HCT116 (cell line): ENCODE measurements around the gene FNDC3A. TPM values are rescaled to one million over a fixed set of nuclear protein-coding genes. Genes with fewer than 3 reads are reported as not detected.

Experiments
- ATAC-seq: fragments of 200-7000 bp; cut with Tn5 transposase; 2 replicates; pipeline ENCODE4 v1.9.1; 2020; ENCODE audit warnings: mild to moderate bottlenecking, moderate library complexity
- BruUV-seq: library from RNA; stranded (reverse); fragments of 400-500 nt; replicated peaks from 2 replicates; lab custom pipeline; 2021; lab: Mats Ljungman, UMichigan
- CTCF ChIA-PET: fragments of 300-600 bp; sonication (Branson Sonifier 250); formaldehyde crosslinking; loops from one replicate; lab custom pipeline; 2021; ENCODE audit warnings: antibody characterized with exemption; lab: Charles Lee
- POLR2A ChIA-PET: fragments of 300-600, 350-600 bp; sonication (Branson Sonifier 250); formaldehyde crosslinking; loops from one replicate; lab custom pipeline; 2021; ENCODE audit warnings: antibody characterized with exemption; lab: Charles Lee
- RAD21 ChIA-PET, 2 experiments: fragments of 300-600 bp; sonication (Branson Sonifier 250); formaldehyde crosslinking; loops; one replicate each; lab custom pipeline; 2023; ENCODE audit warnings: low total read pairs in 2 of 2; ENCODE audit not compliant: uncharacterized antibody in 2 of 2, unreplicated experiment in 2 of 2, low non-redundant PET in 1 of 2; lab: Charles Lee
- DNase-seq: peaks from one replicate; pipeline ENCODE4 v3.0.0-alpha.2; 2010; ENCODE audit warnings: low read depth, low spot score
- H2AFZ ChIP-seq: fragments of 200-600 bp; shearing (Covaris generic), sonication (generic); 2 replicates; pipeline ENCODE4 v1.6.1; 2017; ENCODE audit warnings: low read depth, mixed run types, mixed read lengths, antibody characterized with exemption, low read length; ENCODE audit not compliant: poor library complexity, severe bottlenecking
- H3K27ac ChIP-seq: 2 replicates; pipeline ENCODE4 v1.5.1; 2012; ENCODE audit warnings: low read depth, low read length
- H3K27me3 ChIP-seq: fragments of 200-600 bp; sonication (generic); 2 replicates; pipeline ENCODE4 v1.6.1; 2016; ENCODE audit warnings: mixed run types, low read length, mixed read lengths; ENCODE audit not compliant: insufficient read depth
- H3K36me3 ChIP-seq, 2 experiments: fragments of 200-500 bp in 1 of 2; fragments of 200-600 bp in 1 of 2; sonication (Bioruptor generic) in 1 of 2; sonication (generic) in 1 of 2; 2 replicates each; pipeline versions ENCODE4 v1.5.1 to v1.6.1; 2014 to 2016; ENCODE audit warnings: low read length in 2 of 2, inconsistent platforms in 1 of 2, mixed read lengths in 1 of 2, mixed run types in 1 of 2; ENCODE audit not compliant: insufficient read depth in 2 of 2, control insufficient read depth in 1 of 2
- H3K4me1 ChIP-seq, 2 experiments: fragments of 200-600 bp in 1 of 2; sonication (generic) in 1 of 2; 2 replicates each; pipeline versions ENCODE4 v1.5.1 to v1.6.1; 2012 to 2017; ENCODE audit warnings: low read length in 2 of 2, inconsistent platforms in 1 of 2, mild to moderate bottlenecking in 1 of 2, mixed read lengths in 1 of 2, mixed run types in 1 of 2, moderate library complexity in 1 of 2; ENCODE audit not compliant: insufficient read depth in 2 of 2, control insufficient read depth in 1 of 2
- H3K4me2 ChIP-seq: fragments of 200-600 bp; sonication (generic); 2 replicates; pipeline ENCODE4 v1.6.1; 2017; ENCODE audit warnings: mixed run types, low read length, mixed read lengths
- H3K4me3 ChIP-seq, 2 experiments: fragments of 200-600 bp in 1 of 2; sonication (generic) in 1 of 2; replicated peaks in 1 of 2; 2 replicates each; pipeline ENCODE4 v1.5.1; 2011 to 2016; ENCODE audit warnings: low read length in 2 of 2, control low read depth in 1 of 2, low read depth in 1 of 2, mild to moderate bottlenecking in 1 of 2, mixed read lengths in 1 of 2, mixed run types in 1 of 2
- H3K79me2 ChIP-seq: fragments of 200-600 bp; sonication (generic); 2 replicates; pipeline ENCODE4 v1.6.1; 2017; ENCODE audit warnings: mild to moderate bottlenecking, mixed run types, low read length, moderate library complexity, mixed read lengths; ENCODE audit not compliant: insufficient read depth
- H3K9ac ChIP-seq: fragments of 200-600 bp; sonication (generic); 2 replicates; pipeline ENCODE4 v1.6.1; 2016; ENCODE audit warnings: low read length, mixed read lengths
- H3K9me2 ChIP-seq: fragments of 200-600 bp; sonication (generic), shearing (Covaris generic); 2 replicates; pipeline ENCODE4 v1.6.1; 2017; ENCODE audit warnings: mixed run types, mild to moderate bottlenecking, moderate library complexity; ENCODE audit not compliant: insufficient read depth
- H3K9me3 ChIP-seq, 2 experiments: fragments of 200-500 bp in 1 of 2; fragments of 200-600 bp in 1 of 2; sonication (Bioruptor generic) in 1 of 2; sonication (generic) in 1 of 2; 2 replicates each; pipeline ENCODE4 v1.6.1; 2014 to 2017; ENCODE audit warnings: low read length in 2 of 2, mixed read lengths in 2 of 2, inconsistent platforms in 1 of 2, low read depth in 1 of 2, mild to moderate bottlenecking in 1 of 2, mixed run types in 1 of 2, moderate library complexity in 1 of 2; ENCODE audit not compliant: control insufficient read depth in 1 of 2, insufficient read depth in 1 of 2
- H4K20me1 ChIP-seq: fragments of 200-600 bp; sonication (generic), shearing (Covaris generic); 2 replicates; pipeline ENCODE4 v1.6.1; 2017; ENCODE audit warnings: mixed run types, mild to moderate bottlenecking, moderate library complexity; ENCODE audit not compliant: insufficient read depth
- CEBPB ChIP-seq: IDR thresholded peaks from 2 replicates; pipeline ENCODE4 v1.6.1; 2012; ENCODE audit warnings: low read depth
- EZH2 ChIP-seq: fragments of 200-600 bp; sonication (generic); IDR thresholded peaks from 2 replicates; pipeline ENCODE4 v1.6.1; 2017; ENCODE audit warnings: antibody characterized with exemption, mixed run types
- POLR2AphosphoS5 ChIP-seq: IDR thresholded peaks from 2 replicates; pipeline ENCODE4 v1.6.1; 2011; ENCODE audit warnings: mild to moderate bottlenecking, low read depth, low read length, moderate library complexity
- RAD21 ChIP-seq: IDR thresholded peaks from 2 replicates; pipeline ENCODE4 v1.6.1; 2012; ENCODE audit warnings: low read depth, mild to moderate bottlenecking
- SIN3A ChIP-seq: IDR thresholded peaks from 2 replicates; pipeline ENCODE4 v1.6.1; 2012; ENCODE audit warnings: low read depth
- SP1 ChIP-seq: IDR thresholded peaks from 2 replicates; pipeline ENCODE4 v1.6.1; 2012; ENCODE audit warnings: low read depth
- intact Hi-C: fragments of 100-400 bp; cut with micrococcal nuclease; formaldehyde crosslinking; loops from 2 replicates; pipeline ENCODE4 v1.10.0; 2022
- total RNA-seq: library from RNA; stranded (reverse); gene quantifications from one replicate; pipeline ENCODE4 v1.2.1, GENCODE V29; 2021; ENCODE audit not compliant: unreplicated experiment
- TF ChIP-seq, protein P1 (sequence below), 3 experiments: fragments of 200-600 bp in 1 of 3; sonication (generic) in 1 of 3; IDR thresholded peaks in 2 of 3; conservative IDR thresholded peaks in 1 of 3; 2 replicates each; pipeline ENCODE4 v1.5.1; 2012 to 2017; ENCODE audit warnings: low read depth in 2 of 3, low read length in 2 of 3, antibody characterized with exemption in 1 of 3, borderline replicate concordance in 1 of 3, control low read depth in 1 of 3, mild to moderate bottlenecking in 1 of 3, mixed read lengths in 1 of 3, mixed run types in 1 of 3, moderate library complexity in 1 of 3; ENCODE audit not compliant: insufficient read depth in 1 of 3

FNDC3A gene
- total RNA-seq, 1 experiment from 2014 or later: 30.5 TPM

- intact Hi-C loops: no loop called here
- H3K9ac ChIP-seq: no peak overlapping the region
- POLR2A ChIA-PET: no interaction called here
- no TSS peak for BruUV-seq
- H3K9me3 ChIP-seq: no peaks in the 10 kb centered on the region
- H2AFZ ChIP-seq: no peak overlapping the region
- peaks cover 45% of the 10 kb centered on the region for H3K79me2 ChIP-seq
- H4K20me1 ChIP-seq: no peaks in the 10 kb centered on the region
- no peaks in the 10 kb centered on the region for H3K9me2 ChIP-seq
- peaks cover 6% of the 10 kb centered on the region in 2 experiments; a peak in 2 of 4 replicates for H3K36me3 ChIP-seq
- no peak for ATAC-seq
- H3K4me2 ChIP-seq: no peak overlapping the region
- no peaks in the 10 kb centered on the region for H3K27me3 ChIP-seq
- H3K27ac ChIP-seq: no peak overlapping the region
- DNase-seq: no peak
- TF ChIP-seq, protein P1, sequence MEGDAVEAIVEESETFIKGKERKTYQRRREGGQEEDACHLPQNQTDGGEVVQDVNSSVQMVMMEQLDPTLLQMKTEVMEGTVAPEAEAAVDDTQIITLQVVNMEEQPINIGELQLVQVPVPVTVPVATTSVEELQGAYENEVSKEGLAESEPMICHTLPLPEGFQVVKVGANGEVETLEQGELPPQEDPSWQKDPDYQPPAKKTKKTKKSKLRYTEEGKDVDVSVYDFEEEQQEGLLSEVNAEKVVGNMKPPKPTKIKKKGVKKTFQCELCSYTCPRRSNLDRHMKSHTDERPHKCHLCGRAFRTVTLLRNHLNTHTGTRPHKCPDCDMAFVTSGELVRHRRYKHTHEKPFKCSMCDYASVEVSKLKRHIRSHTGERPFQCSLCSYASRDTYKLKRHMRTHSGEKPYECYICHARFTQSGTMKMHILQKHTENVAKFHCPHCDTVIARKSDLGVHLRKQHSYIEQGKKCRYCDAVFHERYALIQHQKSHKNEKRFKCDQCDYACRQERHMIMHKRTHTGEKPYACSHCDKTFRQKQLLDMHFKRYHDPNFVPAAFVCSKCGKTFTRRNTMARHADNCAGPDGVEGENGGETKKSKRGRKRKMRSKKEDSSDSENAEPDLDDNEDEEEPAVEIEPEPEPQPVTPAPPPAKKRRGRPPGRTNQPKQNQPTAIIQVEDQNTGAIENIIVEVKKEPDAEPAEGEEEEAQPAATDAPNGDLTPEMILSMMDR (IDR thresholded peaks at IDR 0.05 in 2 of 3, conservative IDR thresholded peaks at IDR 0.05 in 1 of 3; ENCODE audit: borderline replicate concordance in 1 of 3, insufficient read depth in 1 of 3, low read depth in 2 of 3, low read length in 2 of 3): no peak
- TF ChIP-seq SP1 (no peak), RAD21 (no peak), SIN3A (no peak), EZH2 (no peak), CEBPB (no peak), POLR2AphosphoS5 (no peak)
- TF ChIP-seq, all 23 proteins: peak for 0
- H3K4me3 ChIP-seq: no peak overlapping the region
- H3K4me1 ChIP-seq: peaks cover 3 to 10% of the 10 kb centered on the region in 2 experiments; a peak in 2 of 4 replicates
- RAD21 ChIA-PET: no interaction called here
- CTCF ChIA-PET: no interaction called here
These were observed 137.2 kb downstream of the FNDC3A start for GRCh38 chr13:49112782-49113525.
